Fibroblast of the aortic adventitia (primary cell): ENCODE measurements around the gene PRKCA. TPM values are rescaled to one million over a fixed set of nuclear protein-coding genes. Genes with fewer than 3 reads are reported as not detected.

Experiments used
- DNase-seq: peaks from one replicate; pipeline ENCODE4 v3.0.0-alpha.2; 2010; ENCODE audit warnings: low read depth
- H3K4me3 ChIP-seq: 2 replicates; pipeline ENCODE4 v1.5.1; 2011; ENCODE audit warnings: low read depth, mild to moderate bottlenecking, control low read depth, low read length, moderate library complexity
- CTCF ChIP-seq: IDR thresholded peaks from 2 replicates; pipeline ENCODE4 v1.5.1; 2011; ENCODE audit warnings: mild to moderate bottlenecking, low read length, control low read depth, inconsistent platforms; ENCODE audit not compliant: insufficient read depth
- total RNA-seq: library from RNA; depleted of rRNA; stranded (reverse); fragments of >200 nt; gene quantifications from 2 replicates; pipeline ENCODE4 v1.2.3, GENCODE V29; 2012; ENCODE audit warnings: low replicate concordance

PRKCA gene
- total RNA-seq, 1 donor, result 43.7 TPM

DNA sequence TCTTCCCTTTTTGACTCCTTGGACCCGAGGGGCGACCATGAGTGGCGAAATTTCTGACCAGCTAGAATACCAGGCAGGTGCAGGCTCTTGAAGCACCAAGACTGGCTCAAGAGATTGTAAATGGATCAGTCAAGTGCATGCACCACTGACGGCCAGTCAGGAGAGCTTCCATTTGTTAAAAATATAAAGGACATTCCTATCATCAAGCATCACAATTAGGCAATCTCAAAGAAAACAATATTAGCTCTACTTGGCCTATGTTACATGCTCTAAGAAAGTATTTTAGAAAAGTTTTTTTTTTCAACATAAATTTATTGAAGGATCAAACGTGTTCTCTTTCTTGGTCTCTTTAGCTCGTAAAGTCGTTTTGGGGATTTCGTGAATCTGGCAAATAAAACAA, 1.5 kb upstream of the PRKCA start:
- peak overlapping the region; percentile 89 for H3K4me3 ChIP-seq
- DNase-seq, result no peak
- no peak for TF ChIP-seq CTCF

- no peak for DNase-seq
- peak overlapping the region; percentile 89 for H3K4me3 ChIP-seq
- TF ChIP-seq CTCF, result no peak
Measured at GRCh38 chr17:66301367-66301863, 998 bp upstream of the PRKCA start.

DNA sequence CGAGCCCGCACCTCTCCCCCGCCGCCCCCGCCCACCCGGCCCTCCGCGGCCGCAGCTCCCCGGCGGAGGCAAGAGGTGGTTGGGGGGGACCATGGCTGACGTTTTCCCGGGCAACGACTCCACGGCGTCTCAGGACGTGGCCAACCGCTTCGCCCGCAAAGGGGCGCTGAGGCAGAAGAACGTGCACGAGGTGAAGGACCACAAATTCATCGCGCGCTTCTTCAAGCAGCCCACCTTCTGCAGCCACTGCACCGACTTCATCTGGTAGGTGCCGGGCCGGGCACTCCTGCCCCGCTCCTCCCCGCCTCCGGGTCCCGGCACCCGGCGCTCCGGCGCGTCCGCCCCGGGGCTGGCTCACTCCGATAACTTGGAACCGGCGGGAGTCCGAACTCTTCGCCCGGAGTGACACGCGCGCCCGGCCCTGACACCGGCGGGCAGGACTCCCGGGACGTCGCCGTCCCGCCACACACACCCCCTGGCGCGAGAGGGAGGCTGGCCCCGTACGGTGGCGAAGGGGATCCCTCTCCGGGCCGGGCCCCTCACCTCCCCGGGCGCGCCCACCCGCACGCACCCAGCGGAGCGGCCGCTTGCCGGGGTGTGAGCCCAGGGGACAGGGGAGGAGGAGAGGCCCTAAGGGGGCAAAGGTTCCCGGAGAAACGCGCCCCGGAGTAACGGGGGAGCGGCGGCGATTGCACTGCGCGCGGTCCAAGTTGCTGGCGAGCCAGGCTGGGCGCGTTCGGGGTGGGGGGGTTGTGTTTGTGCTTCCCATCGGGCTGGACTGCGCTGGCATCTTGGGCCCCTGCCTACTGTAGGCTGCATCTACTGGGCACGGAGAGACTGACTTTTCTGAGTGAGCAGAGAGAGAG, 581 bp downstream of the PRKCA start:
- TF ChIP-seq CTCF, result no peak
- peak; percentile 61 for DNase-seq
- H3K4me3 ChIP-seq, result peak overlapping the region; percentile 84

DNA sequence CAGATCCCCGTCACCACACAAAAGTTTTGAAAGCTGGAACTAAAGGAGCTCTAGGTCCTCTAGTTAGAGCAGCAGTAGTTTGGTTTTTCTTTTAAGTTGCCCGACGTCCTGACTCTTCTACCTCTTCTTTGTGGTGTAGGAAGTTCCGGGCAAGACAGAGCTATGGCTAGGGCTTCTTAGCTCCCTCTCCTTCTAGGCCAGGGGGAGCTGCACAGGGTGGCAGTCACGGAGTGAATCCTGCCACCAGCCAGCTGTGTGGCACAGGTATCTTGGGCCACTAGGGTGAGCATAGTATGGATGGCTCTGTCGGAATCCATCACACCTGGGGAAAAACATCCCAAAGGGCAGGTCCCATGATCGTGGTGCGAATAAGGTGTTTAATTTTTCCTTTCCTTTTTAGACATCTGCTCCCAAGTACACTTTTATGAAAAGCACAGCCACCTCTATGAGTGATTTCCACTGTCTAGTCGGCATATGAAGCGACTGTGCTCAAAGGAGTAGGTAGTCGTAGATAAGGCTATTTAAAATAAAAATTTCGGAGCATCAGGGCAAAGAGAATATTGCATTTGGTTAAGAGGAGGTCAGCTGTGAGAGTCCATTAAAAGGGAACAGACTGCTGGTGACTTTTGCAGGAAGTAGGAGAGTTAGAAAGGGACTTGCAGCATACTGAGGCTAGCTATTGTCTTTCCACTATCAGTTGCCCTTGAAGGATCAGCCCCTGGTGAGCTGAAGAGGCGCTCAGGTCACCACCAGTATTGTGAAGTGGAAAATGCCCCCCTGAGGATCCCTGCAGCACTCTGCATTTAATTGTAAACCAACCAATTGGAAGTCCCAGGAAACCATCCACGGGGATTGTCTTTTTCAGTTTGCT, 2.1 kb downstream of the PRKCA start:
- no peak for DNase-seq
- H3K4me3 ChIP-seq, result peak overlapping the region; percentile 84
- no peak for TF ChIP-seq CTCF

- DNase-seq, result no peak
- no peak for TF ChIP-seq CTCF
- H3K4me3 ChIP-seq, result no peak overlapping the region
Measured at GRCh38 chr17:66306446-66306845, 4.0 kb downstream of the PRKCA start.

DNA sequence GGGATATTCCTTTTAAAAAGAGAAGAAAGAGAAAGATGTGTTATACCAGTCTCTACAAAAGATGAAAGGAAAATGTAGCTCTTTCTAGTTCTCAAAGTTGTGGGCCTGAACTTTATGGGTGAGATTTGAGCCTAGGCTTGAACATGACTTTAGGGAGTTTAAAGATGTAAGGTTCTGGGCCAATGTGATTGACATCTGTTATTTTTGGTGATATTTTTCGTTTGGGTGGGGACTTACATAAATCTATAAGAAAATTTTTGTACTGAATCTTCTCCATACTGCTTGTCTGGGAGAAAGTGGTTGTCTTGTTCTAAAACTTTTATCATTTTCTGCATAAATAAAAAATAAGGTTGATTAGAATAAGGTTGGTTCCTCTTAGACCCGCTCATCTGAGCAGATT, 4.8 kb downstream of the PRKCA start:
- no peak for TF ChIP-seq CTCF
- no peak for DNase-seq
- H3K4me3 ChIP-seq, result no peak overlapping the region
